BLaER1 (cell line): ENCODE data around the gene PRRT2.

Experiments used
- H3K27ac ChIP-seq: shearing (Covaris generic); formaldehyde crosslinking; 2 replicates; pipeline ENCODE4 v1.8.1; 2022
- H3K27me3 ChIP-seq: shearing (Covaris generic); formaldehyde crosslinking; 2 replicates; pipeline ENCODE4 v1.8.1; 2022
- H3K36me3 ChIP-seq: shearing (Covaris generic); formaldehyde crosslinking; 2 replicates; pipeline ENCODE4 v1.8.1; 2022
- H3K4me1 ChIP-seq: shearing (Covaris generic); formaldehyde crosslinking; 2 replicates; pipeline ENCODE4 v1.8.1; 2022
- H3K4me2 ChIP-seq: shearing (Covaris generic); formaldehyde crosslinking; 2 replicates; pipeline ENCODE4 v1.8.1; 2022
- H3K4me3 ChIP-seq: shearing (Covaris generic); formaldehyde crosslinking; 2 replicates; pipeline ENCODE4 v1.8.1; 2022
- H3K9ac ChIP-seq: shearing (Covaris generic); formaldehyde crosslinking; 2 replicates; pipeline ENCODE4 v1.8.1; 2022
- H3K9me3 ChIP-seq: shearing (Covaris generic); formaldehyde crosslinking; 2 replicates; pipeline ENCODE4 v1.8.1; 2022
- H4K20me1 ChIP-seq: shearing (Covaris generic); formaldehyde crosslinking; 2 replicates; pipeline ENCODE4 v1.8.1; 2022
- Cebpa-rat ChIP-seq: shearing (Covaris generic); IDR thresholded peaks from 2 replicates; pipeline ENCODE4 v1.8.1; 2022

The PRRT2 gene

GRCh38 chr16:29806099-29806579 is 5.9 kb upstream of the PRRT2 start, which contains the start of gene MAZ:
MAZ (plus strand) TSS chr16:29806529; CDS start chr16:29806702, 173 bp downstream.
- Histone ChIP-seq H3K27me3 (no peaks in the 10 kb centered on the region), H3K4me2 (peak within 1 kb of the TSS; percentile 99), H3K27ac (peak within 1 kb of the TSS; percentile 98), H4K20me1 (peaks cover 30% of the 10 kb centered on the region), H3K4me3 (peak within 1 kb of the TSS; percentile 83), H3K4me1 (peaks cover 54% of the 10 kb centered on the region), H3K9me3 (no peaks in the 10 kb centered on the region), H3K9ac (peak within 1 kb of the TSS; percentile 98), H3K36me3 (peaks cover 47% of the 10 kb centered on the region)
- no peak for TF ChIP-seq Cebpa-rat

DNA sequence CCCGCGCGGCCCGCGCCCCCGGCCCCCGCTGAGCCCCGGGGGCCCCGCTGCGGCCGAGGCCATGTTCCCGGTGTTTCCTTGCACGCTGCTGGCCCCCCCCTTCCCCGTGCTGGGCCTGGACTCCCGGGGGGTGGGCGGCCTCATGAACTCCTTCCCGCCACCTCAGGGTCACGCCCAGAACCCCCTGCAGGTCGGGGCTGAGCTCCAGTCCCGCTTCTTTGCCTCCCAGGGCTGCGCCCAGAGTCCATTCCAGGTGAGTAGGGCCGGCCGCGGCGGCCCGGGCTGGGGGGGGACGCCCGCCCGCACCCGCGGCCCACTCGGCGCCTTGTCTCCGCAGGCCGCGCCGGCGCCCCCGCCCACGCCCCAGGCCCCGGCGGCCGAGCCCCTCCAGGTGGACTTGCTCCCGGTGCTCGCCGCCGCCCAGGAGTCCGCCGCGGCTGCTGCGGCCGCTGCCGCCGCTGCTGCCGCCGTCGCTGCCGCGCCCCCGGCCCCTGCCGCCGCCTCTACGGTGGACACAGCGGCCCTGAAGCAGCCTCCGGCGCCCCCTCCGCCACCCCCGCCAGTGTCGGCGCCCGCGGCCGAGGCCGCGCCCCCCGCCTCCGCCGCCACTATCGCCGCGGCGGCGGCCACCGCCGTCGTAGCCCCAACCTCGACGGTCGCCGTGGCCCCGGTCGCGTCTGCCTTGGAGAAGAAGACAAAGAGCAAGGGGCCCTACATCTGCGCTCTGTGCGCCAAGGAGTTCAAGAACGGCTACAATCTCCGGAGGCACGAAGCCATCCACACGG is 5.2 kb upstream of the PRRT2 start:
- Histone ChIP-seq H3K27me3 (no peaks in the 10 kb centered on the region), H3K36me3 (peaks cover 40% of the 10 kb centered on the region), H3K9ac (peak overlapping the region; percentile 98), H3K9me3 (no peaks in the 10 kb centered on the region), H3K4me3 (peak overlapping the region; percentile 83), H3K4me1 (peaks cover 61% of the 10 kb centered on the region), H3K27ac (peak overlapping the region; percentile 98), H4K20me1 (peaks cover 37% of the 10 kb centered on the region), H3K4me2 (peak overlapping the region; percentile 99)
- TF ChIP-seq Cebpa-rat: no peak

DNA sequence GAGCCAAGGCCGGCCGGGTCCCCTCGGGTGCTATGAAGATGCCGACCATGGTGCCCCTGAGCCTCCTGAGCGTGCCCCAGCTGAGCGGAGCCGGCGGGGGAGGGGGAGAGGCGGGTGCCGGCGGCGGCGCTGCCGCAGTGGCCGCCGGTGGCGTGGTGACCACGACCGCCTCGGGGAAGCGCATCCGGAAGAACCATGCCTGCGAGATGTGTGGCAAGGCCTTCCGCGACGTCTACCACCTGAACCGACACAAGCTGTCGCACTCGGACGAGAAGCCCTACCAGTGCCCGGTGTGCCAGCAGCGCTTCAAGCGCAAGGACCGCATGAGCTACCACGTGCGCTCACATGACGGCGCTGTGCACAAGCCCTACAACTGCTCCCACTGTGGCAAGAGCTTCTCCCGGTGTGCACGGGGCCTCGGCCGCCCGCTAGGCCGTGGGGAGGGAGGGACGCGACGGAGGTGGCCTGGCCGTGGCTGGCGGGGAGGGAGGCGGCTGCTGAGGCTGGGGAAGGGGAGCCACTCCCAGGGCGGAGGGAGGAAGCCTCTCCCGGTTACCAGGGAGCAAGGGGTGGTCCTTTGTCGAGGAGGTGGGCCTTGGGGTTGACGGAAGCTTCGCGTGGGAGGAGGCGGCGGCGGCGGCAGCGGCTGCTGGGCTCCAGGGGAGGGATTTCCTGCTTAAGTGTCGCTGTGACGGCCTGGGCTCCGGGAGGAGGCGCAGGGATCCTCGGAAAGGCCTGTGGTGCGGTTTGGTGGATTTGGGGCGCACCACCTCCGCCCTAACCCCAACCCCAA is 4.4 kb upstream of the PRRT2 start:
- peaks cover 60% of the 10 kb centered on the region for H3K4me1 ChIP-seq
- peak overlapping the region; percentile 99 for H3K4me2 ChIP-seq
- H3K9ac ChIP-seq: peak overlapping the region; percentile 98
- peak overlapping the region; percentile 98 for H3K27ac ChIP-seq
- no peaks in the 10 kb centered on the region for H3K9me3 ChIP-seq
- H3K36me3 ChIP-seq: peaks cover 33% of the 10 kb centered on the region
- no peaks in the 10 kb centered on the region for H3K27me3 ChIP-seq
- no peak for TF ChIP-seq Cebpa-rat
- peaks cover 37% of the 10 kb centered on the region for H4K20me1 ChIP-seq
- H3K4me3 ChIP-seq: peak overlapping the region; percentile 83

DNA sequence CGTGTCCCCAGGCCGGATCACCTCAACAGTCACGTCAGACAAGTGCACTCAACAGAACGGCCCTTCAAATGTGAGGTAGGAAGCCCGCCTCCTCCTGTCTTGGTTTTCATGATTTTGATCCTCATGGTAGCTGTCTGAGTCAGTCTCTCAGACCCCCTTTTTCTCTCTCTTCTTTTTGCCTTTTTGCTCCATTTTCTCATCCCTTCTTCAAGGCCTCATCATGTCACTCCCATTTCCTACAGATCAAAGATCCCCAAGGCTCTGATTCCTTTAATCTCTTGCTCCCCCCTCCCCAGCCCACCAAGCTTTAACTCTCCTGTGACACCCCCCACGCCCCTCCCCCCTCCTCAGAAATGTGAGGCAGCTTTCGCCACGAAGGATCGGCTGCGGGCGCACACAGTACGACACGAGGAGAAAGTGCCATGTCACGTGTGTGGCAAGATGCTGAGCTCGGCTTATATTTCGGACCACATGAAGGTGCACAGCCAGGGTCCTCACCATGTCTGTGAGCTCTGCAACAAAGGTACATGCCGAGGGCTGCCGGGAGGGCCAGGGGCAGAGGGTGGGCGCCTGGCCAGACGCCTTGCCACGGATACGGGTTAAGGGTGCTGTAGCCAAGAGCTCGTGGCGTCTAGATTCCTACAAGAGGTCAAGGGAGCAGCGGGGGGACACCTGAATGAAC is 3.6 kb upstream of the PRRT2 start:
- Histone ChIP-seq H3K4me2 (peak overlapping the region; percentile 99), H3K9me3 (no peaks in the 10 kb centered on the region), H4K20me1 (peaks cover 37% of the 10 kb centered on the region), H3K9ac (peak overlapping the region; percentile 98), H3K36me3 (peaks cover 25% of the 10 kb centered on the region), H3K4me3 (peak overlapping the region; percentile 83), H3K27me3 (no peaks in the 10 kb centered on the region), H3K4me1 (peaks cover 60% of the 10 kb centered on the region), H3K27ac (peak overlapping the region; percentile 98)
- TF ChIP-seq Cebpa-rat: no peak

DNA sequence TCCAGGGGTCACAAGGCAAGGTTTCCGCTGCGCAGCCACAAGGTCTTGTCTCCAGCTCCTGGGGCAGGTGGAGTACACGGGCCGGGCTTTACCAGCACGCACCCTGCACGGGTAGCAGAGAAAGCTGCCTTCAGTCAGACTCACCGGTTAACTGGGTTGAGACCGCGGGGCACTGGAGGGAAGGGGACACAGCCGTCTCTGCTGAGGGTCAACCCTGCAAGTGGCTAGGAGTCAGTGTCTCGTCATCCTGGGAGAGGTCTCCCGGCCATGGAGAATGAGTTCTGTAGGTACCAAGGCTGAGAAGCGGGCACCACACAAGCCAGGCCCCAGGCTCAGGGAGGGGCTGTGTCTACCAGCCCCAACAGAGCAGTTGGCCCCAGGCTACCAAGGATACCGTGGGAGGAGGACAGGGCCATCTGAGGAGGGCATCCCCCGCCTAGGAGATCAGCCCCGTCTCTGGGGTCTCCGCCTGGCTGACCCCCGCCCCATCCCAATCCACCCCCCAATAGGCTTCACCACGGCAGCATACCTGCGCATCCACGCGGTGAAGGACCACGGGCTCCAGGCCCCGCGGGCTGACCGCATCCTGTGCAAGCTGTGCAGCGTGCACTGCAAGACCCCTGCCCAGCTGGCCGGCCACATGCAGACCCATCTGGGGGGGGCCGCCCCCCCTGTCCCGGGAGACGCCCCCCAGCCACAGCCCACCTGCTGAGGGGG is 2.8 kb upstream of the PRRT2 start:
- H3K4me2 ChIP-seq: peak overlapping the region; percentile 99
- H3K9ac ChIP-seq: peak overlapping the region; percentile 98
- no peak for TF ChIP-seq Cebpa-rat
- peaks cover 37% of the 10 kb centered on the region for H4K20me1 ChIP-seq
- peaks cover 20% of the 10 kb centered on the region for H3K36me3 ChIP-seq
- H3K4me3 ChIP-seq: peak overlapping the region; percentile 83
- H3K9me3 ChIP-seq: no peaks in the 10 kb centered on the region
- no peaks in the 10 kb centered on the region for H3K27me3 ChIP-seq
- peaks cover 60% of the 10 kb centered on the region for H3K4me1 ChIP-seq
- peak overlapping the region; percentile 98 for H3K27ac ChIP-seq

DNA sequence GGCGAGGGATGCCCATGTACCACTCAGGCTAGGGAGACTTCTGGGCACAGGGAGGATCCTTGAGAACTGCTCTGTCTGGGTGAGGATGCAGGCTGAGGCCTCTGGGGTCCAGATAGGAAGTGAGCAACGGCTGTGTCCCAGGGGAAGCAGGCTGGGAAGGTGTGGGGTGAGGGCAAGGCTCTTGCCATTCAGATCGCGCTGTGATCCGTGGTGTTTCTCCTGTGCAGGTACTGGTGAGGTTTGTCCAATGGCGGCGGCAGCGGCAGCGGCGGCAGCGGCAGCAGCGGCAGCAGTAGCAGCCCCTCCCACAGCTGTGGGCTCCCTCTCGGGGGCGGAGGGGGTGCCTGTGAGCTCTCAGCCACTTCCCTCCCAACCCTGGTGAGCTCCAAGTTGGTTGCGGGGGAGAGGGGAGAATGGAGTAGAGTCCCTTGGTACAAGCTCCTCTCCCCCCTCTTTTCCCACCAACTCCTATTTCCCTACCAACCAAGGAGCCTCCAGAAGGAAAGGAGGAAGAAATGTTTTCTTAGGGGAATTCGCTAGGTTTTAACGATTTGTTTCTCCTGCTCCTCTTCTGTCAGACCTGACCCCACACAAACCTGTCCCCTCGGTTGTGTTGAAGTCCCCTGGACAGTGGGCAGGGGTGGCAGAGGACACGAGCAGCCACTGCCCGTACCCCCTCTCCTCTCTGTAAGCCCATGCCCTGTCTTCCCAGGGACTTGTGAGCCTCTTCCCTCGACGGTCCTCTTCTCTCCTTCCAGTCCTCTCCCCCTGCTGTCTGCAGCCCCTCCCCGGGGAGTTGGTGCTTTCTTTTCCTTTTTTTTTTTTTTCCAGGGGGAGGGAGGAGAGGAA is 1.9 kb upstream of the PRRT2 start:
- H3K27ac ChIP-seq: peak overlapping the region; percentile 77
- H3K4me1 ChIP-seq: peaks cover 62% of the 10 kb centered on the region
- H3K4me2 ChIP-seq: peak overlapping the region; percentile 99
- peaks cover 37% of the 10 kb centered on the region for H4K20me1 ChIP-seq
- no peaks in the 10 kb centered on the region for H3K9me3 ChIP-seq
- TF ChIP-seq Cebpa-rat: no peak
- peak overlapping the region; percentile 83 for H3K4me3 ChIP-seq
- peak overlapping the region; percentile 98 for H3K9ac ChIP-seq
- no peaks in the 10 kb centered on the region for H3K27me3 ChIP-seq
- peaks cover 20% of the 10 kb centered on the region for H3K36me3 ChIP-seq

DNA sequence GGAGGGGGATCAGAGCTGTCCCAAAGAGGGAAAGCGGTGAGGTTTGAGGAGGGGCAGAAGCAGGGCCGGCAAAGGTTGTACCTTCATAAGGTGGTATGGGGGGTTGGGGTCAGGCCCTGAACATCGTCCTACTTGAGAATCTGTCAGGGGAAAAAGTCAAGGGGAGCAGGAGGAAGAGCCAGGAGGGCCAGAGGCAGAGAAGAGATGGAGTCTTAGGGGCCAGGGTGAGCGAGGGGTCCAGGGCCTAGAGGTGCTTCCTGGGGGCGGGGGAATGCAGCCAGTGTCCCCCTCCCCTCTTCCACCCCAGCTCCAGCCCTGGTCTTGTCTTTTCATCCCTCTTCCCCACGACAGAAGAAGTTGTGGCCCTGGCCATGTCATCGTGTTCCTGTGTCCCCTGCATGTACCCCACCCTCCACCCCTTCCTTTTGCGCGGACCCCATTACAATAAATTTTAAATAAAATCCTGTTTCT is 1.3 kb upstream of the PRRT2 start:
- H3K4me3 ChIP-seq: peak overlapping the region; percentile 83
- H3K4me1 ChIP-seq: peaks cover 64% of the 10 kb centered on the region
- H3K4me2 ChIP-seq: peak overlapping the region; percentile 99
- H3K9me3 ChIP-seq: no peaks in the 10 kb centered on the region
- peaks cover 37% of the 10 kb centered on the region for H4K20me1 ChIP-seq
- H3K36me3 ChIP-seq: peaks cover 20% of the 10 kb centered on the region
- TF ChIP-seq Cebpa-rat: no peak
- peak overlapping the region; percentile 77 for H3K27ac ChIP-seq
- no peaks in the 10 kb centered on the region for H3K27me3 ChIP-seq
- peak overlapping the region; percentile 98 for H3K9ac ChIP-seq

DNA sequence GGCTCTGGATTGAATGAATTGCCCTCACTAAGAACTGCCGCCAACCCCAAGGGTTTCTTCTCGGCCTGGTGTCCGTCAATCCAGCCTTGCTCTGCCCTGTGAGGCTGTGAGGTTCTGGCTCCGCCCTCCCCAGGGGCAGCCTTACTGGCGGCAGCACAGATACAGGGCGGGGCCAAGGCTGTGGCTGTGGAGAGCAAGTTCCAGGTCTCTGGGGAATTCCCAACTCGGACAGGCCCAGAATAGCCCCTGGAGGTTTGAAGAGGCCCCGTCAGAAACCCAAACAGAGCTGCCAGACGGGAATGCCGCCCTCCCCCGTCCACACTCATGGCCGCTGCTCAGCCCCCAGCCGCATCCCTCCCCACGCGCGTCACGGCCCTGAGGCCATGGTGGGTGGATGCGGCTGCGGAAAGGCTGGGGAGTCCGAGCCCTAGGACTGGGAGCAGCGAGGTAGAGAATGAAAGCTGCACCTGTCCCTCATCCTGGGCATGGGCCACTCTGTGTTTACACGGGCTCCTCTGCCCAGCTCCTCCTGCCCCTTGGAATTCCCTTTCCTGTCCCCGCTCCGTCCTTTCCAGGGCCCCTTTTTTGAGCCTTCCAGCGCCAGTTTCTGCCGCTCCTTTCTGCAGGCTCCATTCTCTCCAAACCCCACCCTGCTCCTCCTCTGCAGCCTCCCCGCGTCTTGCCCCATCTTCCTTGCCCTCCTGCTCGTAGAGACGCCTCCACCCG is 660 bp upstream of the PRRT2 start:
- H4K20me1 ChIP-seq: peaks cover 37% of the 10 kb centered on the region
- H3K4me2 ChIP-seq: peak overlapping the region; percentile 99
- peak overlapping the region; percentile 77 for H3K27ac ChIP-seq
- peaks cover 20% of the 10 kb centered on the region for H3K36me3 ChIP-seq
- TF ChIP-seq Cebpa-rat: no peak
- H3K27me3 ChIP-seq: no peaks in the 10 kb centered on the region
- peaks cover 64% of the 10 kb centered on the region for H3K4me1 ChIP-seq
- peak overlapping the region; percentile 98 for H3K9ac ChIP-seq
- no peaks in the 10 kb centered on the region for H3K9me3 ChIP-seq
- peak overlapping the region; percentile 83 for H3K4me3 ChIP-seq
